Small intestine (tissue), 7 donors: ENCODE data around the gene TMEM154. TPM values are rescaled to one million over a fixed set of nuclear protein-coding genes. Genes with fewer than 3 reads are reported as not detected.
A peak's percentile ranks its signal among the peaks of the same experiment; 100 is the strongest.

ENCODE experiments used
- DNase-seq, 2 donors: peaks; one replicate each; pipeline versions ENCODE4 v3.0.0 to v3.0.0-alpha.2; 2013
- FAIRE-seq: peaks from 2 replicates; lab custom pipeline; 2012; peaks lifted over from hg19 to GRCh38; lab: Jason Lieb, UNC
- H3K27ac ChIP-seq, 3 donors: one replicate each; pipeline ENCODE4 v1.5.1; 2013; ENCODE audit warnings: low read length in 2 of 3, mild to moderate bottlenecking in 2 of 3, control low read depth in 1 of 3, inconsistent platforms in 1 of 3, low read depth in 1 of 3, moderate library complexity in 1 of 3
- H3K27me3 ChIP-seq, 3 donors: one replicate each; pipeline ENCODE4 v1.6.1; 2013; ENCODE audit warnings: low read length in 3 of 3, inconsistent platforms in 1 of 3; ENCODE audit not compliant: control insufficient read depth in 3 of 3, insufficient read depth in 3 of 3
- H3K36me3 ChIP-seq, 3 donors: one replicate each; pipeline ENCODE4 v1.6.1; 2013; ENCODE audit warnings: low read length in 3 of 3, inconsistent platforms in 1 of 3, low read depth in 1 of 3, mild to moderate bottlenecking in 1 of 3, moderate library complexity in 1 of 3; ENCODE audit not compliant: control insufficient read depth in 3 of 3, insufficient read depth in 2 of 3
- H3K4me1 ChIP-seq, 3 donors: one replicate each; pipeline ENCODE4 v1.6.1; 2013; ENCODE audit warnings: low read length in 2 of 3, inconsistent platforms in 1 of 3, low read depth in 1 of 3, mild to moderate bottlenecking in 1 of 3, moderate library complexity in 1 of 3; ENCODE audit not compliant: control insufficient read depth in 3 of 3, insufficient read depth in 2 of 3
- H3K4me3 ChIP-seq, 3 donors: one replicate each; pipeline ENCODE4 v1.5.1; 2013; ENCODE audit warnings: low read length in 3 of 3, control low read depth in 1 of 3, inconsistent platforms in 1 of 3, low read depth in 1 of 3, mild to moderate bottlenecking in 1 of 3, moderate library complexity in 1 of 3
- H3K9me3 ChIP-seq, 2 donors: one replicate each; pipeline ENCODE4 v1.6.1; 2013; ENCODE audit warnings: low read depth in 1 of 2, low read length in 1 of 2; ENCODE audit not compliant: control insufficient read depth in 2 of 2, insufficient read depth in 1 of 2
- WGBS, 3 donors: extraction: QIAGEN DNeasy Blood & Tissue Kit; methylation state at CpG; one replicate each; pipeline ENCODE4 v1.1.7; 2013; 5-methylcytosine and 5-hydroxymethylcytosine counted together
- polyA plus RNA-seq, 4 donors: library from polyadenylated mRNA; stranded (reverse) in 3 of 4; unstranded in 1 of 4; fragments of 200-250 nt in 3 of 4; fragments of 120-200 nt in 1 of 4; gene quantifications; one replicate each; pipeline versions ENCODE4 v1.2.1 to v1.2.3, GENCODE V29; 2013
- donor health status: healthy with polysubstance abuse.
- donor health status: control.
- donor health status: control.
- donor health status: Bipolar disorder and iron deficiency.
- donor health status: healthy.

TMEM154 gene
- polyA plus RNA-seq, 4 donors = under 0.01 to 3.8 (median 0.91) TPM

GRCh38 chr4:152715076-152715475 is 35.3 kb upstream of the TMEM154 start:
- FAIRE-seq = no peak
- 97 to 98% (median 97%) methylated on average over 6 of the region's 6 CpGs for WGBS, 3 donors
- Histone ChIP-seq H3K27me3 (no peaks in the 10 kb centered on the region), H3K4me1 (peaks cover 0 to under 1% (median 0%) of the 10 kb centered on the region in 3 donors), H3K9me3 (peaks cover 0 to 6% of the 10 kb centered on the region in 2 donors), H3K4me3 (no peak overlapping the region), H3K27ac (no peak overlapping the region), H3K36me3 (no peaks in the 10 kb centered on the region)
- DNase-seq = no peak

GRCh38 chr4:152713951-152714705 is 34.3 kb upstream of the TMEM154 start:
- Histone ChIP-seq H3K27ac (no peak overlapping the region), H3K4me1 (peaks cover 0 to 3% (median 0%) of the 10 kb centered on the region in 3 donors), H3K4me3 (no peak overlapping the region), H3K27me3 (no peaks in the 10 kb centered on the region), H3K36me3 (no peaks in the 10 kb centered on the region), H3K9me3 (peaks cover 0 to 6% of the 10 kb centered on the region in 2 donors)
- FAIRE-seq (no peak), DNase-seq (no peak)
- WGBS, 3 donors = 58 to 89% (median 72%) methylated on average over 2 of the region's 2 CpGs

GRCh38 chr4:152709675-152710438 is 30.1 kb upstream of the TMEM154 start:
- peaks cover 1 to 2% of the 10 kb centered on the region in 2 donors for H3K9me3 ChIP-seq
- no peaks in the 10 kb centered on the region for H3K36me3 ChIP-seq
- 38 to 60% (median 41%) methylated on average over 6 of the region's 6 CpGs for WGBS, 3 donors
- H3K4me3 ChIP-seq = no peak overlapping the region
- H3K27ac ChIP-seq = no peak overlapping the region
- H3K27me3 ChIP-seq = no peaks in the 10 kb centered on the region
- DNase-seq (peak in 1 of 2 donors; percentile 22), FAIRE-seq (no peak)
- peaks cover 0 to 16% (median 0%) of the 10 kb centered on the region in 3 donors for H3K4me1 ChIP-seq

- FAIRE-seq = no peak
- no peak overlapping the region for H3K4me3 ChIP-seq
- peaks cover 0 to 16% (median 0%) of the 10 kb centered on the region in 3 donors for H3K4me1 ChIP-seq
- H3K9me3 ChIP-seq = peaks cover 2 to 5% of the 10 kb centered on the region in 2 donors
- no peaks in the 10 kb centered on the region for H3K36me3 ChIP-seq
- WGBS, 3 donors = 62 to 72% (median 70%) methylated on average over 4 of the region's 4 CpGs
- H3K27me3 ChIP-seq = no peaks in the 10 kb centered on the region
- peak overlapping the region in 1 of 3 donors; percentile 7 for H3K27ac ChIP-seq
- DNase-seq = no peak
These were observed 29.0 kb upstream of the TMEM154 start for GRCh38 chr4:152708796-152709195.

DNA sequence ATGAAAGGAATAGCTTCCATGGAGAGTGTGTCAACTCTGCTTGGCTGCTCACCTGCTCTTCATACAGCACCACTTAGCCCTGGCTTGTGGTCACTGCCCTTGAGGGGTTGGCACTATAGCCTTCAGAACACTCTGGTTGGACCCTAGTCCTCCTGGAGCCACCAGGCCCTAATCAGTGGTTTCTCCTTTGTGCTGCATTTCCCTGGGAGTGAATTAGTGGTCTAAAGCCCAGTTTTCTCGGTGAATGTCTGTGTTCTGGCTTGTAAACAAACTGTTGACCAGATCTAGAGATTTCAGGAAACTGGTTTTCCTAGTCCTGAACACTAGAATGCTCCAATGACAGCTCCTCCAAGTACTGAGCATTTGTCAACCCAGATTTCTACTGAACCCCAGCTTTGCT is 28.6 kb upstream of the TMEM154 start:
- H3K36me3 ChIP-seq = no peaks in the 10 kb centered on the region
- DNase-seq (no peak), FAIRE-seq (no peak)
- 46 to 73% (median 68%) methylated on average over 1 of the region's 1 CpG for WGBS, 3 donors
- peaks cover 2 to 5% of the 10 kb centered on the region in 2 donors for H3K9me3 ChIP-seq
- peaks cover 0 to 16% (median 0%) of the 10 kb centered on the region in 3 donors for H3K4me1 ChIP-seq
- no peaks in the 10 kb centered on the region for H3K27me3 ChIP-seq
- no peak overlapping the region for H3K4me3 ChIP-seq
- H3K27ac ChIP-seq = peak overlapping the region in 1 of 3 donors; percentile 7

GRCh38 chr4:152707632-152708031 is 27.8 kb upstream of the TMEM154 start:
- no peak for FAIRE-seq
- WGBS, 3 donors = 79 to 88% (median 85%) methylated on average over 5 of the region's 5 CpGs
- peaks cover 2 to 7% of the 10 kb centered on the region in 2 donors for H3K9me3 ChIP-seq
- H3K4me1 ChIP-seq = peaks cover 0 to 16% (median 0%) of the 10 kb centered on the region in 3 donors
- H3K36me3 ChIP-seq = no peaks in the 10 kb centered on the region
- H3K27ac ChIP-seq = no peak overlapping the region
- no peak overlapping the region for H3K4me3 ChIP-seq
- no peak for DNase-seq
- H3K27me3 ChIP-seq = no peaks in the 10 kb centered on the region

GRCh38 chr4:152705903-152706302 is 26.1 kb upstream of the TMEM154 start:
- H3K36me3 ChIP-seq = no peaks in the 10 kb centered on the region
- 65 to 85% (median 73%) methylated on average over 1 of the region's 1 CpG for WGBS, 3 donors
- FAIRE-seq (no peak), DNase-seq (no peak)
- peaks cover 2 to 10% of the 10 kb centered on the region in 2 donors for H3K9me3 ChIP-seq
- H3K4me1 ChIP-seq = peaks cover 0 to 16% (median 0%) of the 10 kb centered on the region in 3 donors
- no peak overlapping the region for H3K4me3 ChIP-seq
- no peaks in the 10 kb centered on the region for H3K27me3 ChIP-seq
- no peak overlapping the region for H3K27ac ChIP-seq

DNA sequence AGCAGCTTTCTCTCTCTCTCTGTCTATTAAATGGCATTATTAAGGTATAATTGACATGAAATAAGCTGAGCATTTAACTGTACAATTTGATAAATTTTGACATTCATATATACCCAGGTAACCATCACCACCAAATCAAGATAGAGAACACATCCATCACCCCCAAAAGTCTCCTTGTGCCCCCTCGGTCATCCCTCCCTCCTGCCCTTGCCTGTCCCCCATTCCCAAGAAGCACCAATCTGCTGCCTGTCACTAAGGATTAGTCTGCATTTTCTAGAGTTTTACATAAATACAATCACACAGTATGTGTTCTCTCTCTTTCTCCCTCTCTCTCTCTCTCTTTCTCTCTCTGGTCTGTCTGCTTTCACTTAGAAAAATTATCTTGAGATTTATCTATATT is 25.0 kb upstream of the TMEM154 start:
- Histone ChIP-seq H3K27me3 (no peaks in the 10 kb centered on the region), H3K36me3 (no peaks in the 10 kb centered on the region), H3K4me3 (no peak overlapping the region), H3K9me3 (peaks cover 2 to 10% of the 10 kb centered on the region in 2 donors), H3K4me1 (peaks cover 0 to 13% (median 0%) of the 10 kb centered on the region in 3 donors), H3K27ac (no peak overlapping the region)
- FAIRE-seq (no peak), DNase-seq (no peak)
- WGBS, 3 donors = 76 to 94% (median 88%) methylated on average over 1 of the region's 1 CpG
